DND-41 (cell line): ENCODE results near the gene TGFB1I1.

Experiments
- ATAC-seq: fragments of 200-7000 bp; cut with Tn5 transposase; 3 replicates; pipeline ENCODE4 v1.9.1; 2021; ENCODE audit warnings: low read depth; ENCODE audit not compliant: insufficient read depth
- DNase-seq: peaks from one replicate; pipeline ENCODE4 v3.0.0-alpha.2; 2020
- H2AFZ ChIP-seq: 2 replicates; pipeline ENCODE4 v1.6.0; 2012; ENCODE audit warnings: low read depth, low read length
- H3K27ac ChIP-seq: 2 replicates; pipeline ENCODE4 v1.5.1; 2012; ENCODE audit warnings: low read length, inconsistent platforms
- H3K27me3 ChIP-seq: fragments of 200-600 bp; sonication (generic); 2 replicates; pipeline ENCODE4 v1.6.0; 2012; ENCODE audit warnings: low read length, mild to moderate bottlenecking, inconsistent platforms; ENCODE audit not compliant: insufficient read depth, poor library complexity
- H3K36me3 ChIP-seq: 2 replicates; pipeline ENCODE4 v1.5.1; 2012; ENCODE audit warnings: low read length, inconsistent platforms; ENCODE audit not compliant: insufficient read depth
- H3K4me1 ChIP-seq: 2 replicates; pipeline ENCODE4 v1.5.1; 2012; ENCODE audit warnings: mild to moderate bottlenecking, low read length; ENCODE audit not compliant: insufficient read depth
- H3K4me2 ChIP-seq: 2 replicates; pipeline ENCODE4 v1.6.0; 2012; ENCODE audit warnings: mild to moderate bottlenecking, moderate library complexity, low read length, inconsistent platforms; ENCODE audit not compliant: insufficient read depth
- H3K4me3 ChIP-seq, 2 experiments: fragments of 200-600 bp in 1 of 2; shearing (Covaris generic) in 1 of 2; 2 replicates each; pipeline ENCODE4 v1.5.1; 2012 to 2016; ENCODE audit warnings: inconsistent platforms in 2 of 2, low read length in 2 of 2, mild to moderate bottlenecking in 2 of 2, low read depth in 1 of 2, moderate library complexity in 1 of 2
- H3K79me2 ChIP-seq: 2 replicates; pipeline ENCODE4 v1.6.0; 2012; ENCODE audit warnings: low read length, inconsistent platforms; ENCODE audit not compliant: insufficient read depth
- H3K9ac ChIP-seq: 2 replicates; pipeline ENCODE4 v1.6.0; 2012; ENCODE audit warnings: low read depth, mild to moderate bottlenecking, inconsistent platforms, low read length, moderate library complexity
- H3K9me3 ChIP-seq: 2 replicates; pipeline ENCODE4 v1.5.1; 2012; ENCODE audit warnings: low read length, moderate library complexity, mild to moderate bottlenecking, inconsistent platforms; ENCODE audit not compliant: insufficient read depth, severe bottlenecking
- H4K20me1 ChIP-seq: 2 replicates; pipeline ENCODE4 v1.6.0; 2012; ENCODE audit warnings: low read length; ENCODE audit not compliant: insufficient read depth
- CTCF ChIP-seq: IDR thresholded peaks from 2 replicates; pipeline ENCODE4 v1.5.1; 2012; ENCODE audit warnings: borderline replicate concordance, low read length, moderate library complexity, mild to moderate bottlenecking; ENCODE audit not compliant: poor library complexity, severe bottlenecking; ENCODE audit errors: extremely low read depth
- EZH2 ChIP-seq: IDR thresholded peaks from 3 replicates; pipeline ENCODE4 v1.6.1; 2012; ENCODE audit warnings: borderline replicate concordance, low read depth, mild to moderate bottlenecking, moderate library complexity, low read length, inconsistent platforms; ENCODE audit not compliant: severe bottlenecking

Gene TGFB1I1

GRCh38 chr16:31453255-31454204 is 18.4 kb upstream of the TGFB1I1 start:
- Histone ChIP-seq H3K4me1 (peaks cover 36% of the 10 kb centered on the region), H3K9ac (no peak overlapping the region), H3K4me3 (no peak overlapping the region), H2AFZ (no peak overlapping the region), H3K27me3 (no peaks in the 10 kb centered on the region), H3K27ac (no peak overlapping the region), H3K9me3 (no peaks in the 10 kb centered on the region), H3K79me2 (peaks cover 41% of the 10 kb centered on the region), H3K36me3 (peaks cover 29% of the 10 kb centered on the region), H3K4me2 (no peak overlapping the region), H4K20me1 (peaks cover 46% of the 10 kb centered on the region)
- ATAC-seq (no peak), DNase-seq (no peak)
- TF ChIP-seq EZH2 (no peak), CTCF (no peak)

- peaks cover 44% of the 10 kb centered on the region for H3K4me1 ChIP-seq
- H3K36me3 ChIP-seq: peaks cover 29% of the 10 kb centered on the region
- 0 out of 4 replicates have a peak overlapping the region, but pooled peaks of 1 of the 2 experiments have one; percentile 25 for H3K4me3 ChIP-seq
- H3K27me3 ChIP-seq: no peaks in the 10 kb centered on the region
- no peaks in the 10 kb centered on the region for H3K9me3 ChIP-seq
- TF ChIP-seq EZH2 (no peak), CTCF (peak; percentile 74)
- no peak overlapping the region for H3K27ac ChIP-seq
- DNase-seq (peak; percentile 57), ATAC-seq (no peak)
- H3K9ac ChIP-seq: peak overlapping the region; percentile 8; the same call in 1 of the 2 replicates
- no peak overlapping the region for H2AFZ ChIP-seq
- H4K20me1 ChIP-seq: peaks cover 46% of the 10 kb centered on the region
- H3K79me2 ChIP-seq: peaks cover 51% of the 10 kb centered on the region
- H3K4me2 ChIP-seq: peak overlapping the region; percentile 54
These were observed 16.2 kb upstream of the TGFB1I1 start for GRCh38 chr16:31455601-31456314.

GRCh38 chr16:31456988-31457360 is 15.0 kb upstream of the TGFB1I1 start:
- no peak for DNase-seq
- H3K9me3 ChIP-seq: no peaks in the 10 kb centered on the region
- H3K4me2 ChIP-seq: peak overlapping the region; percentile 95
- H4K20me1 ChIP-seq: peaks cover 46% of the 10 kb centered on the region
- H3K27me3 ChIP-seq: no peaks in the 10 kb centered on the region
- H2AFZ ChIP-seq: no peak overlapping the region
- ATAC-seq: no peak
- 0 out of 2 replicates have a peak overlapping the region, but pooled peaks have one; percentile 9 for H3K27ac ChIP-seq
- no peak for TF ChIP-seq CTCF
- TF ChIP-seq EZH2: no peak
- H3K36me3 ChIP-seq: peaks cover 31% of the 10 kb centered on the region
- H3K4me1 ChIP-seq: peaks cover 50% of the 10 kb centered on the region
- H3K4me3 ChIP-seq: peak overlapping the region in 1 of 2 experiments; percentile 62; a peak in 2 of 4 replicates
- H3K9ac ChIP-seq: peak overlapping the region; percentile 80; the same call in 1 of the 2 replicates
- H3K79me2 ChIP-seq: peaks cover 51% of the 10 kb centered on the region
